NCI-H2227 treated with DMSO at 0.1 percent for 48 hours (cell line): ENCODE measurements around the gene PRR20A.
"Not testable (repeated sequence)": the region's sequence is repeated elsewhere in the genome, so short reads cannot be mapped to it uniquely, and the experiment has no call there.

ENCODE experiments used
- DNase-seq: peaks from one replicate; lab custom pipeline; 2025; lab: John Stamatoyannopoulos, UW

Gene PRR20A

DNA sequence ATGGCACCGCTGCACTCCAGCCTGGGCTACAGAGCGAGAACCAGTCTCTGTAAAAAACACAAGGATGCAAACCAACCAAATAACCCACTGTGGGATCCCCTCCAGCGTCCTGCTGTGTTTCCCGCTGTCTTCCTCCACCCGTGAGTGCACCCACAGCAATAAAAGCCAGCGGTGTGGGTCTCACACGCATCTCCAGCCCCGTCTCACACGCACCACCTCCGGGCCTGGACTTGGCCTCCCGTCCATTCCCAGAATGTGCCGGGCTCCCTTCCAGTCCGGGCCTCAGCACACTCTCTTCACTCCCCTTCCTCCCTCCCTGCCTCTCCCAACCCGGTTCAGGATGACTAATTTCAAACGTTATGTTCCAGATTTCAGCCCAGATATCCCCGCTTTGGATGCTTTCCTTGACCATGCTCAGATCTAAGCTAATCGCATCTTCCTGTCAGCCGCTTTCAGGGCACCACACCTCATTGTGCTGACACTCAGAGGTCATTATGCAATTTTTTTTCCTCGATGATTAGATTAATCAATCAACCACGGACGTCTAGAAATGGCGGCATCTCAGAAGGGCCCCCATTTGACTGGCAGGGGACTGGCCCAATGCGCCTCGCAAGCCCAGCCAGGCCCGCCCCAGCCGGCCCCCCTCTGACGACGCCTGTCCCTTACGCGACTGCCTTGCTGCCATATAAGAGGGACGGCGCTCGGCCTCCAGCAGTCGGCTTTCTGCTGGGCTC lies at the start of gene PRR20A:
Gene PRR20A (plus strand): TSS at position 684 of the 734 bp plus-strand sequence. CDS start 387 bp downstream, outside the sequence.
- DNase-seq, result not testable (repeated sequence)

DNA sequence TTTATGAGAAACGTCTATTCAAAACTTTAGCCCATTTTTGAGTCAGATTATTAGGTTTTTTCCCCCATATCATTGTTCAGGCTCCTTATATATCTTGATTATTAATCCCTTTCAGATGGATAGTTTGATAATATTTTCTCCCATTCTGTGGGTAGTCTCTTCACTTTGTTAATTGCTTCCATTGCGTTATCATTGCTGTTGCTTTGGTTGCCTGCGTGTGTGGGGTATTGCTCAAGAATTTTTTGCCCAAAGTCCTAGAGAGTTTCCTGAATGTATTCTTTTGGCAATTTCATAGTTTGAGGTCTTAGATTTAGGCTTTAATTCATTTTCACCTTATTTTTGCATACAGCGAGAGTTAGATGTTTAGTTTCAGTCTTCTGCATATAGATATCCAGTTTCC lies 25.8 kb upstream of the PRR20A start:
- DNase-seq, result no peak

DNA sequence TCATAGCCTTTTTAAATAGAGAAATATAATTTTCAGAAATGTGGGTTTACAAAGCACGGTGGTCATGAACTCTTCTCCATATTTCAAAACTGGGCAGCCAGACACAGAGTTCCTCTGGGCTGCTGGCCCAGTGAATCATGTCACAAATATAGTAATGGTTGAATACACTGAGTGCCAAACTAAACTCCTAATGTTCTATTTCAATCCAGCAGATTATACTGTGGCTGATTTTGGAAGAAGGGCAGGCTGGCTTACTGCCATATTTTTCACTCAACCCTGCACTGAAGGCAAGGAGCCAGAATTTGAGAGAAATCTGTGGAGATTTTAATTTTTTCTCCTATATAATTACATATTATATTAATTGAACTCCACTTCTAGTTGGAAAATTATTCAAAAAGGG lies 17.0 kb upstream of the PRR20A start:
- DNase-seq, result no peak

DNA sequence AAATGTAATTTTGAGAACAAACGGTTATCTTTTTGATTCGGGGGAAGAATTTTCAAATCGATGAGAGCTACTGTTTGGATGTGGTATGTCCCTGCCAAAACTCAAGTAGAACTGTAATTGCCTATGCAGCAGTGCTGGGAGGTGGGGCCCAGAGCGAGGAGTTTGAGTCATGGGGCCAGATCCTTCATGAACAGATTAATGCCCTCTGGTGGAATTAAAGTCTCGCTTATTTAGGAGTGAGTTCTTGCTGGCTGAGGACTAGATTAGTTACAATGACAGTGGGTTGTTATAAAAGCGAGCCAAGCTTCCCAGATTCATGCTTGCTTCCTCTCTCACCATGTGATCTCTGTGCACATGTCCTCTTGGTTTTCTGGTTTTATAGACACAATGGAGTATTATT lies 11.8 kb upstream of the PRR20A start:
- DNase-seq, result no peak

DNA sequence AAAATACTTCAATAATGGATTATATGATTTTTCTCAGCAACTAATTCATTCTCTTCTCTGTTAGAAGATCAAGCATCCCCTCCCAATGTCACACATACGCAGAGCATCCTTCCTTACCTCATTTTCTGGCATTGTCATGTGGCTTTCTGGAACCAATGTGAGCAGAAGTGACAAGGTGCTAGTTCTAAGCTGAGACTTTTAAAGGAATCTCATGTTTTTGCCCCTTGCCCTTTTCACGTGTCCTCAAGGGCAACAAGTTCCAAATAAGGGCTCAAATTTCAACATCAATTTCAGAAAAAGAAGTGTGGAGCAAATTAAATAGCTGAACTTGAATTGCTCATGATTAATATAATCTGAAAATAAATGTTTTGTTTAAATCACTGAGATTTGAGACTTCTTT lies 4.6 kb upstream of the PRR20A start:
- no peak for DNase-seq

DNA sequence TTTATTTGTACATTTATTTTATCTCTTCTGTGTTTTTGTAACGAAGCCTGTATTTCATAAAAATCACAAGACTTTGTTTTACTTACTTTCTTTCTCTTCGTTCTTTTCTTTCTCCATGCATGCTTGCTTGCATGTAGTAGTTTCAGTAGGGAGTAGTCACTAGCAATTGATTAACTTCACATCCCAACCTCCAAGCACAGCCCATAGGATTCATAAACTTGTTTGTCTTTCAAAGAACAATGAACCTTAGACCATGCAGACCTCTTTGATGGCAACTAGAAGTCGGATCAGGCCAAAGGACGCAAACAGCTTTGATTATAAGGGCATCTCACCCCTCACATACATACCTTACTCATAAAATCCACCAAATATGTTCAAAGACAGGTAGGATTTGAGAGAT lies 3.1 kb upstream of the PRR20A start:
- no peak for DNase-seq

DNA sequence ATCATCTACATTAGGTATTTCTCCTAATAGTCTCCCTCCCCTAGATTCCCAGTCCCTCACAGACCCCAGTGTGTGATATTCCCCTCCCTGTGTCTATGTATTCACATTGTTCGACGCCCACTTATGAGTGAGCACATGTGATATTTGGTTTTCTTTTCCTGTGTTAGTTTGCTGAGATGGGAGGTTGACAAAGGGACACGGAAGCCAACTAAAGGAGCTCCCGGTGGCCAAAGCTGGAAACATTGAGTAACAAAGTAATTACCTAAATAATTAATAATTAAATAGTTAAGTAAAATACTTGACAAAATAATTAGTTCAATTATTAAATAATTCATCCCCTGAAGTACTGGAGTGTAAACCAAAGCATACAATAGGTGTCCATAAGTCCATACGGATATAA lies 1.7 kb upstream of the PRR20A start:
- no peak for DNase-seq

DNA sequence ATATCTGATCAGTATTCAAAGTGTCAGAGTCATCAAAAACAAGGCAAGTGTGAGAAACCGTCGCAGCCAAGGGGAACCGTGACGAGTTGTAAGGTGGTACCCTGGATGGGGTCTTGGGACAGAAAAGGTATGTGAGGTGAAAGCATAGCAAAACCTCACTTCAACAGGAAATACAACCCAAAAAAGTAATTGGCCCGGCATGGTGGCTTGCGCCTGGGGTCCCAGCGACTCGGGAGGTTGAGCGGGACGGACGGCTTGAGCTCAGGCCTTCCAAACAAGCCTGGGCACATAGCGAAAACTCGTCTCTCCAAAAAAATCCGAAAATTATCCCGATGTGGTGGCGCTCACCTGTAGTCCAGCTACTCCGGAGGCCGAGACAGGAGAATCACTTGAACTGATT lies 937 bp upstream of the PRR20A start:
- not testable (repeated sequence) for DNase-seq

DNA sequence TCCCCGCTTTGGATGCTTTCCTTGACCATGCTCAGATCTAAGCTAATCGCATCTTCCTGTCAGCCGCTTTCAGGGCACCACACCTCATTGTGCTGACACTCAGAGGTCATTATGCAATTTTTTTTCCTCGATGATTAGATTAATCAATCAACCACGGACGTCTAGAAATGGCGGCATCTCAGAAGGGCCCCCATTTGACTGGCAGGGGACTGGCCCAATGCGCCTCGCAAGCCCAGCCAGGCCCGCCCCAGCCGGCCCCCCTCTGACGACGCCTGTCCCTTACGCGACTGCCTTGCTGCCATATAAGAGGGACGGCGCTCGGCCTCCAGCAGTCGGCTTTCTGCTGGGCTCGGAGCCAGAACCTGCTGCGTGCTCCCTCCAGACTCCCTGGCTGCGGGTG lies 6.5 kb downstream of the PRR20A start, which contains the start of gene PRR20B:
Gene PRR20B (plus strand): TSS at position 301 of the 400 bp plus-strand sequence. CDS start 387 bp downstream, outside the sequence.
- DNase-seq, result not testable (repeated sequence)

DNA sequence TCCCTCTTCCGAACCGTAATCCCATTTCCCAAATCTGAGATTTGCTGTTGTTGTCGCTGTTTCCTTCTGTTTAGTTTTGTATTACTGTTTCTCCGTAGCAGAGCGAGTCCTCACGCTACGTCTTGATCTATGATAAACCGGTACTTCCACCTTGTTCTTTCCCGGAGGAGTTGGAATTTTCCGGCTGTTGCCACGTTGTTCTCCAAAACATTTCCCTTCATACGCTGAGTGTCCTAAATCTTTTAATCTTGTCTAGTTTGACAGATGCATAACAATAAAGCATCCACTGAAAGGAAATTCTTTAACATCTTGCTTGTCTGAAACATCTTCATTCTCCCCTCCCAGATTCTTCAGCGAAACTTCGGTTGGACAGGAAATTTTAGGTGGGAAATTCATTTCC lies 7.4 kb downstream of the PRR20A start:
- DNase-seq, result not testable (repeated sequence)

DNA sequence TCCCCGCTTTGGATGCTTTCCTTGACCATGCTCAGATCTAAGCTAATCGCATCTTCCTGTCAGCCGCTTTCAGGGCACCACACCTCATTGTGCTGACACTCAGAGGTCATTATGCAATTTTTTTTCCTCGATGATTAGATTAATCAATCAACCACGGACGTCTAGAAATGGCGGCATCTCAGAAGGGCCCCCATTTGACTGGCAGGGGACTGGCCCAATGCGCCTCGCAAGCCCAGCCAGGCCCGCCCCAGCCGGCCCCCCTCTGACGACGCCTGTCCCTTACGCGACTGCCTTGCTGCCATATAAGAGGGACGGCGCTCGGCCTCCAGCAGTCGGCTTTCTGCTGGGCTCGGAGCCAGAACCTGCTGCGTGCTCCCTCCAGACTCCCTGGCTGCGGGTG lies 13.0 kb downstream of the PRR20A start, which contains the start of gene PRR20C:
Gene PRR20C (plus strand): TSS at position 301 of the 400 bp plus-strand sequence. CDS start 387 bp downstream, outside the sequence.
- DNase-seq, result not testable (repeated sequence)

DNA sequence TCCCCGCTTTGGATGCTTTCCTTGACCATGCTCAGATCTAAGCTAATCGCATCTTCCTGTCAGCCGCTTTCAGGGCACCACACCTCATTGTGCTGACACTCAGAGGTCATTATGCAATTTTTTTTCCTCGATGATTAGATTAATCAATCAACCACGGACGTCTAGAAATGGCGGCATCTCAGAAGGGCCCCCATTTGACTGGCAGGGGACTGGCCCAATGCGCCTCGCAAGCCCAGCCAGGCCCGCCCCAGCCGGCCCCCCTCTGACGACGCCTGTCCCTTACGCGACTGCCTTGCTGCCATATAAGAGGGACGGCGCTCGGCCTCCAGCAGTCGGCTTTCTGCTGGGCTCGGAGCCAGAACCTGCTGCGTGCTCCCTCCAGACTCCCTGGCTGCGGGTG lies 19.6 kb downstream of the PRR20A start, which contains the start of gene PRR20D:
Gene PRR20D (plus strand): TSS at position 301 of the 400 bp plus-strand sequence. CDS start 387 bp downstream, outside the sequence.
- not testable (repeated sequence) for DNase-seq

DNA sequence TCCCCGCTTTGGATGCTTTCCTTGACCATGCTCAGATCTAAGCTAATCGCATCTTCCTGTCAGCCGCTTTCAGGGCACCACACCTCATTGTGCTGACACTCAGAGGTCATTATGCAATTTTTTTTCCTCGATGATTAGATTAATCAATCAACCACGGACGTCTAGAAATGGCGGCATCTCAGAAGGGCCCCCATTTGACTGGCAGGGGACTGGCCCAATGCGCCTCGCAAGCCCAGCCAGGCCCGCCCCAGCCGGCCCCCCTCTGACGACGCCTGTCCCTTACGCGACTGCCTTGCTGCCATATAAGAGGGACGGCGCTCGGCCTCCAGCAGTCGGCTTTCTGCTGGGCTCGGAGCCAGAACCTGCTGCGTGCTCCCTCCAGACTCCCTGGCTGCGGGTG lies 26.2 kb downstream of the PRR20A start, which contains the start of gene PRR20E:
Gene PRR20E (plus strand): TSS at position 301 of the 400 bp plus-strand sequence. CDS start 387 bp downstream, outside the sequence.
- not testable (repeated sequence) for DNase-seq

DNA sequence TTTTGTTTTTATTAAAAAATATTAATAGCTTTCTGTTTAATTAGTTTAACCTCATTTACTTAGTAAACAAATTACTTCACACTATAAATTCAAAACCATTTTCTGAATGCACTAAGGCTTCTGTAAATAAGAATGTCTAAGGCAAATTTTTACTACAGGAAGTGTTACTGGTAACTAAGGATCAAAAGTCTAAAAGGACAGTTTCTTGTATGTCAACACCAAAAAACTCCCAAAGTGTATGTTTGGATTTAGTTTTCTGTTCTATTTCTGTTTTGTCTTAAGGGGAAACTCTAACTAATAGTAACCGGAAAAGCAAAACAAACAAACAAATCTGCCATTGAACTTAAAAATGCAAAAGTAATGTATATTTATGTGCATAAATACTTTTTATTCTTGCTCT lies 50.9 kb downstream of the PRR20A start:
- no peak for DNase-seq
